Fibroblast of villous mesenchyme (primary cell): ENCODE data around the gene CCDC102B. TPM values are rescaled to one million over a fixed set of nuclear protein-coding genes. Genes with fewer than 3 reads are reported as not detected.

Experiments used
- DNase-seq: peaks from one replicate; pipeline ENCODE4 v3.0.0-alpha.2; 2010; ENCODE audit warnings: low read depth
- H3K4me3 ChIP-seq: 2 replicates; pipeline ENCODE4 v1.5.1; 2011; ENCODE audit warnings: low read depth, mild to moderate bottlenecking, low read length
- CTCF ChIP-seq: IDR thresholded peaks from 2 replicates; pipeline ENCODE4 v1.5.1; 2012; ENCODE audit warnings: low read depth, mild to moderate bottlenecking, low read length; ENCODE audit not compliant: insufficient read depth
- total RNA-seq: library from RNA; depleted of rRNA; stranded (reverse); fragments of >200 nt; gene quantifications from 2 replicates; pipeline ENCODE4 v1.2.3, GENCODE V29; 2012

CCDC102B gene
- 10.4 and 20.9 TPM in 2 replicates for total RNA-seq

- TF ChIP-seq CTCF, result no peak
- H3K4me3 ChIP-seq, result peak within 1 kb of the TSS; percentile 64
- DNase-seq, result peak; percentile 99
Observed at GRCh38 chr18:68797871-68798270, at the start of gene CCDC102B. CCDC102B (plus strand) TSS chr18:68798080; CDS start chr18:68836764, 38,684 bp downstream.

GRCh38 chr18:68757126-68757525 is 40.8 kb upstream of the CCDC102B start:
- TF ChIP-seq CTCF, result no peak
- no peak overlapping the region for H3K4me3 ChIP-seq
- peak; percentile 52 for DNase-seq

DNA sequence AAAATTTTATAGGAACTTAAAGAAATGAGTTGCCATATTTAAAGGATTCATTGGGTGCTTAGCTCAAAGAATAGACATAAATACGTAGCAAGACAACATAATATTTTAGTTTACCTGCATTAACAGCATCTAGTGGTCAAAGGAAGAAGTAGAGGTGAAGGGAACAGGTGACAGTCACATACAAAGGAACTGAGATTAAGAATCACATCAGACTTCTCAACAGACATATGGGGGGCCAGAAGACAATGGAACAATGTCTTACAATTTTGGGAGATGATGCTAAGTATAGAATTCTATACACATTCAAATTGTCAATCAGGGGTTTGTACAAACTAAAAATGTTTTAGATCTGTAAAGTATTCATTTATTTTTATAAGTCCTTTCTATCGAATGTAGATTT is 38.6 kb upstream of the CCDC102B start:
- H3K4me3 ChIP-seq, result no peak overlapping the region
- no peak for DNase-seq
- TF ChIP-seq CTCF, result no peak

- H3K4me3 ChIP-seq, result no peak overlapping the region
- TF ChIP-seq CTCF, result no peak
- DNase-seq, result no peak
Observed at GRCh38 chr18:68763083-68763482, 34.8 kb upstream of the CCDC102B start.

GRCh38 chr18:68764016-68764415 is 33.9 kb upstream of the CCDC102B start:
- no peak for TF ChIP-seq CTCF
- no peak overlapping the region for H3K4me3 ChIP-seq
- DNase-seq, result no peak

GRCh38 chr18:68766433-68766832 is 31.4 kb upstream of the CCDC102B start:
- H3K4me3 ChIP-seq, result no peak overlapping the region
- no peak for DNase-seq
- TF ChIP-seq CTCF, result no peak

- H3K4me3 ChIP-seq, result no peak overlapping the region
- DNase-seq, result no peak
- TF ChIP-seq CTCF, result no peak
Observed at GRCh38 chr18:68769461-68769860, 28.4 kb upstream of the CCDC102B start.
